Activated B cell treated with CpG ODN at 0.5 μM for 24 hours (primary cell): Measurements from ENCODE around the gene DDX10. TPM values are rescaled to one million over a fixed set of nuclear protein-coding genes. Genes with fewer than 3 reads are reported as not detected.

Source experiments
- ATAC-seq: fragments of 200-7000 bp; cut with Tn5 transposase; one replicate; pipeline ENCODE4 v1.10.0; 2021; ENCODE audit warnings: low read depth, mild to moderate bottlenecking, moderate library complexity
- CTCF ChIA-PET: fragments of 350-600 bp; sonication (Branson Sonifier 250); formaldehyde crosslinking; loops from one replicate; lab custom pipeline; 2021; ENCODE audit warnings: antibody characterized with exemption; lab: Charles Lee
- POLR2A ChIA-PET: fragments of 350-600 bp; sonication (Branson Sonifier 250); formaldehyde crosslinking; loops from one replicate; lab custom pipeline; 2021; ENCODE audit warnings: antibody characterized with exemption; lab: Charles Lee
- DNase-seq: peaks from one replicate; pipeline ENCODE4 v3.0.0; 2022
- H3K27ac Mint-ChIP-seq: one replicate; pipeline ENCODE4 v1.8.0; 2020; ENCODE audit warnings: mixed read lengths
- H3K27me3 Mint-ChIP-seq: one replicate; pipeline ENCODE4 v1.8.0; 2021; ENCODE audit warnings: mixed read lengths
- H3K36me3 Mint-ChIP-seq: one replicate; pipeline ENCODE4 v1.8.0; 2021; ENCODE audit warnings: low read depth, mixed read lengths
- H3K4me1 Mint-ChIP-seq: one replicate; pipeline ENCODE4 v1.8.0; 2021; ENCODE audit warnings: mixed read lengths
- H3K4me3 Mint-ChIP-seq: one replicate; pipeline ENCODE4 v1.8.0; 2020; ENCODE audit warnings: mild to moderate bottlenecking, mixed read lengths
- H3K9me3 Mint-ChIP-seq: one replicate; pipeline ENCODE4 v1.8.0; 2020; ENCODE audit warnings: mixed read lengths
- CTCF ChIP-seq: fragments of 200-600 bp; IDR thresholded peaks from one replicate; pipeline ENCODE4 v1.8.0; 2022; ENCODE audit warnings: antibody characterized with exemption, mild to moderate bottlenecking
- intact Hi-C: fragments of 100-400 bp; cut with micrococcal nuclease; formaldehyde crosslinking; loops from one replicate; pipeline ENCODE4 v1.15.1; 2024
- total RNA-seq: library from RNA; stranded (reverse); gene quantifications from 2 replicates; pipeline ENCODE4 v1.2.3, GENCODE V29; 2022

Gene DDX10
- total RNA-seq, 1 donor from 2014 or later, result 43.3 TPM

GRCh38 chr11:108931168-108931567 lies 266.3 kb downstream of the DDX10 start:
- no peak for ATAC-seq
- H3K9me3 Mint-ChIP-seq, result no peaks in the 10 kb centered on the region
- intact Hi-C loops, result no loop called here

GRCh38 chr11:108933630-108934029 lies 268.8 kb downstream of the DDX10 start:
- ChIA-PET POLR2A (no interaction called here), CTCF (no interaction called here)
- Mint-ChIP-seq H3K36me3 (peaks cover 21% of the 10 kb centered on the region), H3K4me1 (no peaks in the 10 kb centered on the region), H3K4me3 (no peak overlapping the region), H3K27me3 (no peaks in the 10 kb centered on the region), H3K9me3 (no peaks in the 10 kb centered on the region), H3K27ac (no peak overlapping the region)
- no peak for DNase-seq
- no peak for TF ChIP-seq CTCF
- ATAC-seq, result no peak
- intact Hi-C loops, result no loop called here

More at GRCh38 chr11:108931168-108931567, 266.3 kb downstream of the DDX10 start:
- Mint-ChIP-seq H3K27ac (no peak overlapping the region), H3K4me1 (no peaks in the 10 kb centered on the region), H3K36me3 (peaks cover 16% of the 10 kb centered on the region), H3K27me3 (no peaks in the 10 kb centered on the region), H3K4me3 (no peak overlapping the region)
- POLR2A ChIA-PET, result no interaction called here
- no peak for TF ChIP-seq CTCF
- CTCF ChIA-PET, result no interaction called here
- no peak for DNase-seq

- Mint-ChIP-seq H3K4me3 (no peak overlapping the region), H3K36me3 (peaks cover 21% of the 10 kb centered on the region), H3K9me3 (no peaks in the 10 kb centered on the region), H3K4me1 (no peaks in the 10 kb centered on the region), H3K27ac (no peak overlapping the region), H3K27me3 (no peaks in the 10 kb centered on the region)
- CTCF ChIA-PET, result no interaction called here
- no peak for TF ChIP-seq CTCF
- DNase-seq (no peak), ATAC-seq (no peak)
- POLR2A ChIA-PET, result no interaction called here
- intact Hi-C loops, result no loop called here
Observed at GRCh38 chr11:108934289-108934688, 269.4 kb downstream of the DDX10 start.

DNA sequence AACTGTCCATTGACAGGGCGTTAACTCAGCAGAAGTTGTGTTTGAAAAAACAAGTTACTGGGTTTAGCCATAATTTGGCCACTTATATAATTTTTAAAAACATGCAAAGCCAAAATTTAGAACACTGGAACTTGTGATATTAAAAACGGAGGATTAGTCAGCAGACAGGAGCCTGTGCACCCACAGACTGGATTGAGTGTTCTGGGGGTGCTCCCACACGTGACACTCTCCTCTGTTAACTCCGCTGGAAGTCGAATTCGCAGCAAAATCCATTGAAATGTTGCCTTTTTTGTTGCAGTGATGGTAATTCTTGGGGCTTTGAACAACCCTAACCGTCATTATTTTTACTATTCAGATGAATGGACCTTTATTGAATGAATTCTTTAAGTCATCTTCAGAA lies 269.8 kb downstream of the DDX10 start:
- intact Hi-C loops, result no loop called here
- TF ChIP-seq CTCF, result no peak
- ATAC-seq (no peak), DNase-seq (no peak)
- CTCF ChIA-PET, result no interaction called here
- Mint-ChIP-seq H3K4me3 (no peak overlapping the region), H3K36me3 (peaks cover 22% of the 10 kb centered on the region), H3K27ac (no peak overlapping the region), H3K9me3 (no peaks in the 10 kb centered on the region), H3K27me3 (no peaks in the 10 kb centered on the region), H3K4me1 (no peaks in the 10 kb centered on the region)
- POLR2A ChIA-PET, result no interaction called here

- no peaks in the 10 kb centered on the region for H3K9me3 Mint-ChIP-seq
- H3K36me3 Mint-ChIP-seq, result peaks cover 45% of the 10 kb centered on the region
- no peak for TF ChIP-seq CTCF
- DNase-seq (no peak), ATAC-seq (no peak)
- CTCF ChIA-PET, result no interaction called here
- H3K4me1 Mint-ChIP-seq, result no peaks in the 10 kb centered on the region
- H3K27ac Mint-ChIP-seq, result no peak overlapping the region
- intact Hi-C loops, result no loop called here
- no peak overlapping the region for H3K4me3 Mint-ChIP-seq
- H3K27me3 Mint-ChIP-seq, result no peaks in the 10 kb centered on the region
- POLR2A ChIA-PET, result no interaction called here
Observed at GRCh38 chr11:108937746-108938145, 272.9 kb downstream of the DDX10 start.
